OCI-LY7 (cell line): ENCODE measurements around the gene TMEM100. TPM values are rescaled to one million over a fixed set of nuclear protein-coding genes. Genes with fewer than 3 reads are reported as not detected.

Experiments
- BruUV-seq: library from RNA; stranded (reverse); fragments of 400-500 nt; replicated peaks from 2 replicates; lab custom pipeline; 2021; lab: Mats Ljungman, UMichigan
- CTCF ChIA-PET: fragments of 300-600 bp; sonication (Branson Sonifier 250); formaldehyde crosslinking; loops from one replicate; lab custom pipeline; 2022; ENCODE audit warnings: antibody characterized with exemption; ENCODE audit not compliant: unreplicated experiment; lab: Charles Lee
- POLR2A ChIA-PET: fragments of 300-600 bp; sonication (Branson Sonifier 250); formaldehyde crosslinking; loops from one replicate; lab custom pipeline; 2022; ENCODE audit warnings: antibody characterized with exemption; lab: Charles Lee
- DNase-seq: peaks from one replicate; pipeline ENCODE4 v3.0.0-alpha.2; 2015; ENCODE audit warnings: low spot score
- H2AFZ ChIP-seq: fragments of 200-600 bp; sonication (generic), shearing (Covaris generic); 2 replicates; pipeline ENCODE4 v1.6.1; 2014; ENCODE audit warnings: mild to moderate bottlenecking, antibody characterized with exemption, low read length, moderate library complexity
- H3K27ac ChIP-seq: fragments of 200-600 bp; sonication (generic); 2 replicates; pipeline ENCODE4 v1.5.1; 2014; ENCODE audit warnings: mixed run types, low read depth, mild to moderate bottlenecking, moderate library complexity, low read length, inconsistent platforms; ENCODE audit not compliant: poor library complexity, severe bottlenecking
- H3K36me3 ChIP-seq: fragments of 200-600 bp; sonication (generic); 2 replicates; pipeline ENCODE4 v1.6.1; 2014; ENCODE audit warnings: mild to moderate bottlenecking, antibody characterized with exemption, low read length, moderate library complexity, mixed read lengths; ENCODE audit not compliant: insufficient read depth
- H3K4me1 ChIP-seq: fragments of 200-600 bp; sonication (generic); 2 replicates; pipeline ENCODE4 v1.5.1; 2014; ENCODE audit warnings: mild to moderate bottlenecking, low read length; ENCODE audit not compliant: insufficient read depth, poor library complexity, severe bottlenecking
- H3K4me2 ChIP-seq: fragments of 200-600 bp; sonication (generic); 2 replicates; pipeline ENCODE4 v1.6.1; 2014; ENCODE audit warnings: mild to moderate bottlenecking, low read length
- H3K4me3 ChIP-seq: fragments of 200-600 bp; sonication (generic); 2 replicates; pipeline ENCODE4 v1.5.1; 2014; ENCODE audit warnings: mild to moderate bottlenecking, low read depth, low read length; ENCODE audit not compliant: poor library complexity, severe bottlenecking
- H3K79me2 ChIP-seq: fragments of 200-600 bp; sonication (generic); 2 replicates; pipeline ENCODE4 v1.6.1; 2016; ENCODE audit warnings: low read depth, mild to moderate bottlenecking, low read length, moderate library complexity, mixed read lengths; ENCODE audit not compliant: insufficient read depth
- H3K9me2 ChIP-seq: fragments of 200-600 bp; sonication (generic); 2 replicates; pipeline ENCODE4 v1.6.1; 2016; ENCODE audit warnings: mild to moderate bottlenecking, low read length, mixed read lengths; ENCODE audit not compliant: insufficient read depth
- H3K9me3 ChIP-seq: fragments of 200-600 bp; sonication (generic); 2 replicates; pipeline ENCODE4 v1.6.1; 2014; ENCODE audit warnings: mild to moderate bottlenecking, mixed run types, low read length, mixed read lengths
- H4K20me1 ChIP-seq: fragments of 200-600 bp; sonication (generic); 2 replicates; pipeline ENCODE4 v1.6.1; 2014; ENCODE audit warnings: mild to moderate bottlenecking, antibody characterized with exemption, low read length, moderate library complexity, mixed read lengths; ENCODE audit not compliant: insufficient read depth
- CTCF ChIP-seq: fragments of 200-600 bp; sonication (generic); conservative IDR thresholded peaks from 2 replicates; pipeline ENCODE4 v1.5.1; 2014; ENCODE audit warnings: mild to moderate bottlenecking, antibody characterized with exemption, low read length, moderate library complexity, mixed read lengths
- EZH2phosphoT487 ChIP-seq: fragments of 200-600 bp; sonication (generic); IDR thresholded peaks from 2 replicates; pipeline ENCODE4 v1.6.1; 2018; ENCODE audit warnings: low read depth, borderline replicate concordance, mild to moderate bottlenecking, mixed run types, antibody characterized with exemption, low read length, moderate library complexity, mixed read lengths
- intact Hi-C: fragments of 100-400 bp; cut with micrococcal nuclease; formaldehyde crosslinking; loops from one replicate; pipeline ENCODE4 v1.10.0; 2022; ENCODE audit not compliant: unreplicated experiment
- total RNA-seq, 2 experiments: library from RNA; depleted of rRNA in 1 of 2; stranded (reverse); fragments of >200 nt in 1 of 2; shearing (Covaris generic) in 1 of 2; gene quantifications; 2 replicates each; pipeline ENCODE4 v1.2.3, GENCODE V29; 2014 to 2022

TMEM100 gene
- total RNA-seq, 2 experiments from 2014 or later: 0.30 to 0.38 TPM

- ChIA-PET CTCF (interaction anchor here (1.1 kb wide), 1 partner anchor 12 kb away, joined by 3 read pairs; no protein-coding TSS in a partner anchor), POLR2A (no interaction called here)
- intact Hi-C loops: loop anchor here (1.0 kb wide), 1 partner anchor 244 kb away; no protein-coding TSS in a partner anchor
- H3K79me2 ChIP-seq: no peaks in the 10 kb centered on the region
- H3K4me3 ChIP-seq: no peak overlapping the region
- H3K9me2 ChIP-seq: no peaks in the 10 kb centered on the region
- TF ChIP-seq EZH2phosphoT487 (no peak), CTCF (peak; percentile 87)
- DNase-seq: peak; percentile 46
- H4K20me1 ChIP-seq: no peaks in the 10 kb centered on the region
- H2AFZ ChIP-seq: no peak overlapping the region
- no TSS peak for BruUV-seq
- no peaks in the 10 kb centered on the region for H3K9me3 ChIP-seq
- H3K36me3 ChIP-seq: no peaks in the 10 kb centered on the region
- no peak overlapping the region for H3K4me2 ChIP-seq
- no peaks in the 10 kb centered on the region for H3K4me1 ChIP-seq
- no peak overlapping the region for H3K27ac ChIP-seq
Measured at GRCh38 chr17:55770196-55770870, 47.7 kb upstream of the TMEM100 start.

- Histone ChIP-seq H3K27ac (no peak overlapping the region), H3K36me3 (no peaks in the 10 kb centered on the region), H3K9me2 (no peaks in the 10 kb centered on the region), H3K79me2 (no peaks in the 10 kb centered on the region), H3K4me1 (no peaks in the 10 kb centered on the region), H3K4me3 (no peak overlapping the region), H3K4me2 (no peak overlapping the region), H3K9me3 (no peaks in the 10 kb centered on the region), H2AFZ (no peak overlapping the region), H4K20me1 (no peaks in the 10 kb centered on the region)
- no peak for TF ChIP-seq CTCF
- no peak for TF ChIP-seq EZH2phosphoT487
- BruUV-seq: no TSS peak
- POLR2A ChIA-PET: no interaction called here
- intact Hi-C loops: no loop called here
- CTCF ChIA-PET: no interaction called here
- no peak for DNase-seq
Measured at GRCh38 chr17:55769625-55770000, 46.9 kb upstream of the TMEM100 start.

GRCh38 chr17:55768936-55769624 lies 46.4 kb upstream of the TMEM100 start:
- TF ChIP-seq CTCF (no peak), EZH2phosphoT487 (no peak)
- POLR2A ChIA-PET: interaction anchor here (1.0 kb wide), 1 partner anchor 18 kb away, joined by 3 read pairs; the partner anchor contains the start of gene PCTP
- DNase-seq: no peak
- no peak overlapping the region for H3K27ac ChIP-seq
- no peak overlapping the region for H3K4me2 ChIP-seq
- CTCF ChIA-PET: no interaction called here
- no peak overlapping the region for H2AFZ ChIP-seq
- H3K4me3 ChIP-seq: no peak overlapping the region
- BruUV-seq: no TSS peak
- intact Hi-C loops: no loop called here
- H3K36me3 ChIP-seq: no peaks in the 10 kb centered on the region
- H4K20me1 ChIP-seq: no peaks in the 10 kb centered on the region
- no peaks in the 10 kb centered on the region for H3K79me2 ChIP-seq
- H3K9me2 ChIP-seq: no peaks in the 10 kb centered on the region
- H3K9me3 ChIP-seq: no peaks in the 10 kb centered on the region
- peaks cover 2% of the 10 kb centered on the region for H3K4me1 ChIP-seq
